Middle frontal gyrus (tissue), 1 donor: ENCODE measurements around the gene PRR22.

ENCODE experiments used
- DNase-seq: peaks from one replicate; pipeline ENCODE4 v3.0.0-alpha.2; 2015; ENCODE audit warnings: low spot score; ENCODE audit errors: extremely low spot score

The PRR22 gene

GRCh38 chr19:5814123-5814851, 29.7 kb upstream of the PRR22 start:
- DNase-seq = no peak

DNA sequence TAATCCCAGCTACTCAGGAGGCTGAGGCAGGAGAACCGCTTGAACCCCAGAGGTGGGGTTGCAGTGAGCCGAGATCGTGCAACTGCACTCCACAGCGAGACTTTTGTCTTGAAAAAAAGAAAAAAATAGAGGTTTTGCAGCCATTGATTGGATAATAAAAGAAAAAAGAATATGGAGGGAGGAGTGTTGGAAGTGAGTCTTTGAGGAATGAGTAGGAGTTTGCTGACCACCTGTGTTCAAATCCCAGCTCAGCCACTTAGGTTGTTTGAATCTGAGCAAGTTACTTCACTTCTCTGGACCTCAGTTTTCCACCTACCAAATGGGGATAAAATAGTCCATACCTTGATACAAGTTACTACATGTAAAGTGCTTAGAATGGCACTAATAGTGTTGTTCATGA, 26.6 kb upstream of the PRR22 start:
- no peak for DNase-seq

DNA sequence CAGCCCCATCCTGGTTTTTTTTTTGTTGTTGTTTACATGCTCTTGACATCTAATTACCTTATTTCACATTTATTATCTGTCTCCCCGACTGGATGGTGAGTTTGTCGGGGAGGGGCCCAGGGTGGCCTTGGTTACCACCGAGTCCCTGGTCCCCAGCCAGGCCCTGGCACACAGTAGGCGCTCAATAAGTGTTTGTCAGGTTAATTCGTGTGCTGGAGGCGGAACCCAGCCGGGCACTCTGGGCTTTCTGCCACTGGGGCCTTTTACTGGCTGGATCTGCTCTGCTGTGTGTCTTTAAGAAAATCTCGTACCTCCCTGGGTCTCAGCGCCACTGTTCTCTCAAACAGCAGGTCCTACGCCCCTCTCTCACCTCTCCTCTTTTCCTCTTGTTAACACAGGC, 24.9 kb upstream of the PRR22 start:
- no peak for DNase-seq

GRCh38 chr19:5809053-5809452, 24.5 kb upstream of the PRR22 start:
- no peak for DNase-seq

GRCh38 chr19:5808120-5808816, 23.7 kb upstream of the PRR22 start:
- no peak for DNase-seq

DNA sequence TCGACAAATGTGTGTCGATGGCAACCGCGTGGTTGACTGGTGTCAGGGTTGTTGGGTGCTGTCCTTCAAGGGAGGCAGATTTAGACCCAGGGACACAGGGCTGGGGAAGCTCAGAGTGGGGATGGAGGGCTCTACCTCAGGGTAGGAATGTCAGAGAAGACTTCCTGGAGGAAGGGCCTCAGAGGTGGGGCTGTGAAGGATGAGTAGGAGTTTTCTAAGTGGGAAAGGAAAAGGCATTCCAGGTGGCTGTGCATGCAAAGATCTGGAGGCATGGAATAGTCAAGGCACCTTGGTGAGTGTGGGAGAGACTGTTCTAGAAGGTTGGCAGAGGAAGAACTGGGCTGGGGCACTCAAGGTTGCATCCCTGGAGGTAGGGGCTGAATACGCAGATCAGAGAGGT, 22.4 kb upstream of the PRR22 start:
- DNase-seq = no peak

GRCh38 chr19:5806133-5806489, 21.6 kb upstream of the PRR22 start:
- no peak for DNase-seq

DNA sequence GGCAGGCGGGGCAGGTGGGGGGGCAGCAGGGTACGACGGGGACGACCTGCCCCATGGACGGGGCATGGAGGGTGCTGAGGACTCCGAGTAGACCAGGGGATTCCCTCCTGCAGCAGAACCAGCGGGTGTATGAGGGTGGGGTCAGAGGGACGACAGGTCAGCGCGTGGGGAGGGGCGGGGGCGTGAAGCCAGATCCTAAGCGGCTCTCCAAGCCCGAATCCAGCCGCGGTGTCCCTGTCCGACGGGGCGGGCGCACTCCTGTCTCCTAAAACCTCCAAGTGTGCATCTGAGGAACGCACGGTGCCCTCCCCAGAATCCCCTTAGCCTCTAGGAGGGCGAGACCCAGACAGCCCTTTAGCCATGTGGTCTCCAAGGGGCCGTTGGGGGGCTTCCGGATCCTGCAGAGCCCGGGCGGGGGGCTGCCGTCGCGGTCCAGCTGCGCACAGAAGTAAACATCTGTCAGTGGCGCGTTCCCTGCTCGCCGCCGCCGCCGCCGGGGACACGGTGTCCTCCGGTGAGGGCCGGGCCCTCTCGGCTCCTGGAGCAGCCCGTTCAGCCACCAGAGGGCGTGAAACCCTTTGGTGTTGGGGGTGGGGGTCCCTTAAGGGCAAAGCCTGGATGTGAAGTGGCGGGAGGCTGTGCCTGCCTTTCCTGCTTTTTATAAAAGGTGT, 21.1 kb upstream of the PRR22 start:
- no peak for DNase-seq

GRCh38 chr19:5804516-5805461, 20.2 kb upstream of the PRR22 start, which contains the start of gene NRTN:
TSS of gene NRTN (plus strand) at chr19:5805067. CDS start at chr19:5824166, 19,099 bp downstream.
- no peak for DNase-seq

- no peak for DNase-seq
Measured at GRCh38 chr19:5803752-5804515, 19.4 kb upstream of the PRR22 start.

GRCh38 chr19:5803441-5803751, 18.9 kb upstream of the PRR22 start:
- no peak for DNase-seq

DNA sequence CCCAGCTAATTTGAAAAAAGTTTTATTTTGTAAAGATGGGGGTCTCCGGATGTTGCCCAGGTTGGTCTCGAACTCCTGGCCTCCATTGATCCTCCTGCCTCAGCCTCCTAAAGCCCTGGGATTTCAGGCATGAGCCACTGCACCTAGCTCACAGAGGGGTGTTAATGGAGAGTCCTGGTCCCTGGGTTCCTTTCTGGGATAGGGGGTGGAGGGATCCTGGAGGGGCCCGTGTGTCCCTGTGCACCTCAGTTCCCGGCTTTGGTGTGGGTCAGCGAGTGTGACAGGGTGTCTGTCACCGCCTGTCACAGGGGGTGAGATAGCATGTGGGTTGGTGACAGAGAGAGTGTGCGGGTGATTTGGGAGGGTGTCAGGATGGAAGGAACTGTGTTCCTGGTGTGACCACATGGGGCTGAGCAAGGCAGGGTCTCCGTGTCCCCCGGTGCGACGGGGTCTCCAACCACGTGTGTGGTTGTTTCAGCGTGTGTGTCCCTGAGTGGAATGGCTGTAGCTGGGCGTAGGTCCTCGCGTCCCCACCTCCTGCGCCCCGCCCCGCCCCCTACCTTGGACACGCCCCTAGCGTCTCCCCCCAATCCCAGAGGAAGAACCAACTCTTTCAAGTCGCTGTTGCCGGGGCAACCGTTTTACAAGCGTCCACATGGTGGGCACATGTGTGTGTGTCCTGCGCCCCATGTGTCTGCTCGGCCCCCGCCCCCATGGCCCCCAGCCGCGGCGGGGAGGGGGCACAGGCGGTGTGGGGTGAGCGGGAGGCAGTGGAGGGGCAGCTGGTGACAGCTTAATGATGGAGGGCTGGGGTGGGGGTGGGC, 17.5 kb upstream of the PRR22 start:
- DNase-seq = no peak

GRCh38 chr19:5800361-5801270, 16.1 kb upstream of the PRR22 start:
- DNase-seq = no peak

GRCh38 chr19:5799247-5800241, 15.0 kb upstream of the PRR22 start:
- DNase-seq = no peak

GRCh38 chr19:5798244-5798643, 13.7 kb upstream of the PRR22 start:
- DNase-seq = no peak

DNA sequence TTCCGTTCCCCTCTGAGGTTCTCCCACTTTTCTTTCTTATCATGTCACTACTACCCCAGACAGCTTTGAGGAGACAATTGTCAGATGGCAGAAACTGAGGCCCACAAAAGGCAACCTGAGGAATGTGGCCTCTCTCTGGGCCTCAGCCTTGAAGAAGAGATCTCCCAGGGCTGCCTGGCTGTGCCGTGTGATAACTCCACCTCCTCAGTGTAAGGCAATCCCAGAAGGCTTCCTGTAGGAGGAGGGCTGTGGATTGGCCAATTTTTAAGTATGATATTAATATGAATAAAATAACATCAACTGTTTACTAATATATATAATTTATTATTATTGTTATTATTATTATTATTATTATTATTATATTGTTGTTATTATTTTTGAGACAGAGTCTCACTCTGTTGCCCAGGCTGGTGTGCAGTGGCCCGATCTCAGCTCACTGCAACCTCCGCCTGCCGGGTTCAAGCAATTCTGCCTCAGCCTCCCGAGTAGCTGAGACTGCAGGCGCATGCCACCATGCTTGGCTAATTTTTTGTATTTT, 10.9 kb upstream of the PRR22 start:
- no peak for DNase-seq

GRCh38 chr19:5793188-5793587, 8.6 kb upstream of the PRR22 start:
- no peak for DNase-seq
